Endodermal cell (in vitro differentiated cells): ENCODE results near the gene FBXO17. TPM values are rescaled to one million over a fixed set of nuclear protein-coding genes. Genes with fewer than 3 reads are reported as not detected.

Experiments
- DNase-seq: peaks from one replicate; pipeline ENCODE4 v3.0.0-alpha.2; 2017
- H3K27ac ChIP-seq: 2 replicates; pipeline ENCODE4 v1.5.1; 2013; ENCODE audit warnings: mild to moderate bottlenecking, low read depth, low read length, moderate library complexity
- H3K27me3 ChIP-seq: 2 replicates; pipeline ENCODE4 v1.6.1; 2013; ENCODE audit warnings: mild to moderate bottlenecking, low read length, moderate library complexity; ENCODE audit not compliant: insufficient read depth, control insufficient read depth, poor library complexity, severe bottlenecking
- H3K36me3 ChIP-seq: 2 replicates; pipeline ENCODE4 v1.7.0; 2013; ENCODE audit warnings: mild to moderate bottlenecking, low read length, moderate library complexity; ENCODE audit not compliant: control insufficient read depth, insufficient read depth
- H3K4me1 ChIP-seq: one replicate; pipeline ENCODE4 v1.7.0; 2013; ENCODE audit warnings: low read length; ENCODE audit not compliant: control insufficient read depth, insufficient read depth
- H3K4me3 ChIP-seq: 2 replicates; pipeline ENCODE4 v1.5.1; 2013; ENCODE audit warnings: mild to moderate bottlenecking, low read length, moderate library complexity
- H3K9ac ChIP-seq: 2 replicates; pipeline ENCODE4 v1.6.1; 2013; ENCODE audit warnings: mild to moderate bottlenecking, low read length, moderate library complexity; ENCODE audit not compliant: poor library complexity, severe bottlenecking; ENCODE audit errors: extremely low read depth
- H3K9me3 ChIP-seq: 2 replicates; pipeline ENCODE4 v1.6.1; 2013; ENCODE audit warnings: mild to moderate bottlenecking, low read length, moderate library complexity; ENCODE audit not compliant: control insufficient read depth
- H3K27ac Mint-ChIP-seq: 2 replicates; pipeline ENCODE4 v1.8.0; 2020; ENCODE audit warnings: mixed read lengths
- H3K27me3 Mint-ChIP-seq: 2 replicates; pipeline ENCODE4 v1.8.0; 2021; ENCODE audit warnings: mild to moderate bottlenecking, mixed read lengths; ENCODE audit not compliant: insufficient read depth
- H3K36me3 Mint-ChIP-seq: 2 replicates; pipeline ENCODE4 v1.8.0; 2020; ENCODE audit warnings: low read depth, mixed read lengths
- H3K4me1 Mint-ChIP-seq: 2 replicates; pipeline ENCODE4 v1.8.0; 2020; ENCODE audit warnings: mixed read lengths
- H3K4me3 Mint-ChIP-seq: 2 replicates; pipeline ENCODE4 v1.8.0; 2020; ENCODE audit warnings: mild to moderate bottlenecking, moderate library complexity, mixed read lengths
- H3K9me3 Mint-ChIP-seq: 2 replicates; pipeline ENCODE4 v1.8.0; 2020; ENCODE audit warnings: mild to moderate bottlenecking, mixed read lengths
- WGBS, 2 experiments: methylation state at CpG; one replicate each; pipeline versions ENCODE4 v1.1.5 to v1.1.7; 2013; ENCODE audit warnings: missing lambda C conversion rate in 2 of 2, mixed read lengths in 1 of 2; ENCODE audit not compliant: insufficient coverage in 1 of 2, insufficient read length in 1 of 2; 5-methylcytosine and 5-hydroxymethylcytosine counted together
- total RNA-seq, 2 donors: library from RNA; stranded (reverse); fragmentation: NEBNext Ultra II Directional in 1 of 2; extraction: Animal tissue kit (Norgen Biotek cat#: 25700) in 1 of 2; gene quantifications; 2 replicates in 1 of 2; 3 replicates in 1 of 2; pipeline ENCODE4 v1.2.1, GENCODE V29; 2021
- TF ChIP-seq, protein P1 (sequence below): fragments of 200-600 bp; sonication (generic); conservative IDR thresholded peaks from 2 replicates; pipeline ENCODE4 v1.5.0; 2021; ENCODE audit warnings: antibody characterized with exemption, mild to moderate bottlenecking

FBXO17 gene
- total RNA-seq, 2 donors from 2014 or later, result 21.2 to 40.3 TPM

DNA sequence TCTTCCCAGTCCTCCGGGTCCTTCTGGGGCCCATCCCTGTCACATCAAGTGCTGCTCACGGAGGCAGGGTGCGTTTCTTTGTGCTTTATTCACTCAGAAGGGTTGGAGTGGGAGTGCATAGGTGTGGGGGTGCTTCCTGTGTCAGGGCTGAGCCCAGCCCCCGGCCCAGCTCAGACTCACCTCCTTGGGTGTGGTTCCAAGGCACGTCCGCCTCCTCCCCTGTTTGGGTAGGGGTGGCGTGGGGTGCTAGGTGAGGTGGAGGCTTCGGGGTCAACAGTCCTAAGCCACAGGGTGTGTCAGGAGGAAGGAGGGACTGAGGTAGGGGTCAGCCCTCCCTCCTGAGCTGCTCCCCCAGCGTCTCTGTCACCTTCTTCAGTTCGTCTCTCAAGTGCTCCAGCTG, 66.6 kb downstream of the FBXO17 start:
- Mint-ChIP-seq H3K9me3 (peaks cover 2% of the 10 kb centered on the region), H3K4me3 (no peak overlapping the region), H3K27ac (no peak overlapping the region), H3K36me3 (peaks cover 32% of the 10 kb centered on the region), H3K4me1 (peaks cover 8% of the 10 kb centered on the region), H3K27me3 (peaks cover 12% of the 10 kb centered on the region)
- no peak overlapping the region for H3K27ac ChIP-seq
- H3K4me1 ChIP-seq, result no peaks in the 10 kb centered on the region
- H3K9me3 ChIP-seq, result no peaks in the 10 kb centered on the region
- H3K9ac ChIP-seq, result no peak overlapping the region
- H3K36me3 ChIP-seq, result peaks cover 6% of the 10 kb centered on the region
- no peak for DNase-seq
- no peak overlapping the region for H3K4me3 ChIP-seq
- no peaks in the 10 kb centered on the region for H3K27me3 ChIP-seq
- 93 to 98% methylated on average over 7 to 10 of the region's 10 CpGs for WGBS, 2 experiments
- TF ChIP-seq, protein P1, sequence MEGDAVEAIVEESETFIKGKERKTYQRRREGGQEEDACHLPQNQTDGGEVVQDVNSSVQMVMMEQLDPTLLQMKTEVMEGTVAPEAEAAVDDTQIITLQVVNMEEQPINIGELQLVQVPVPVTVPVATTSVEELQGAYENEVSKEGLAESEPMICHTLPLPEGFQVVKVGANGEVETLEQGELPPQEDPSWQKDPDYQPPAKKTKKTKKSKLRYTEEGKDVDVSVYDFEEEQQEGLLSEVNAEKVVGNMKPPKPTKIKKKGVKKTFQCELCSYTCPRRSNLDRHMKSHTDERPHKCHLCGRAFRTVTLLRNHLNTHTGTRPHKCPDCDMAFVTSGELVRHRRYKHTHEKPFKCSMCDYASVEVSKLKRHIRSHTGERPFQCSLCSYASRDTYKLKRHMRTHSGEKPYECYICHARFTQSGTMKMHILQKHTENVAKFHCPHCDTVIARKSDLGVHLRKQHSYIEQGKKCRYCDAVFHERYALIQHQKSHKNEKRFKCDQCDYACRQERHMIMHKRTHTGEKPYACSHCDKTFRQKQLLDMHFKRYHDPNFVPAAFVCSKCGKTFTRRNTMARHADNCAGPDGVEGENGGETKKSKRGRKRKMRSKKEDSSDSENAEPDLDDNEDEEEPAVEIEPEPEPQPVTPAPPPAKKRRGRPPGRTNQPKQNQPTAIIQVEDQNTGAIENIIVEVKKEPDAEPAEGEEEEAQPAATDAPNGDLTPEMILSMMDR, result no peak

DNA sequence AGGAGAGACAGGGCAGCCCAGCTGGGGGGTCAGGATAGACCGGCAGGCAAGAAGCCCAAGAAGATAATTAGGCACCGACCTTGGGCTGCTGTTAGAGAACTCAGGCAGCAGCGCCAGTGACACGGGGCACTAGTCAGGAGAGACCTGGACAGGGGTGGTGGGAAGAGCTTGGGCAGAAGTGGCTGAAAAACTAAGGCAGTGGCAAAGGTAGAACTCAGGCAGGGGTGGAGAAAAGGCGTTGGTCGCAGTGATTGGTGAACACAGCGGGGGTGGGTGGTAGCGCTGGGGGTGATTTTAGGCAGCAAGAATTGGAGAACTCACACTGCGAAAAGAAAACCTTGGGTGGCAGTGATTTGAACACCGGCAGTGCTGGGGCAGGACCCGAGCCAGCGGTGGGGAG, 67.9 kb downstream of the FBXO17 start:
- H3K27ac ChIP-seq, result no peak overlapping the region
- H3K27ac Mint-ChIP-seq, result no peak overlapping the region
- no peak overlapping the region for H3K4me3 ChIP-seq
- peaks cover 35% of the 10 kb centered on the region for H3K36me3 Mint-ChIP-seq
- peaks cover 2% of the 10 kb centered on the region for H3K9me3 Mint-ChIP-seq
- no peaks in the 10 kb centered on the region for H3K9me3 ChIP-seq
- TF ChIP-seq, protein P1, result no peak
- DNase-seq, result no peak
- no peak overlapping the region for H3K9ac ChIP-seq
- WGBS, 2 experiments, result 93 to 99% methylated on average over 8 to 12 of the region's 12 CpGs
- H3K4me1 ChIP-seq, result no peaks in the 10 kb centered on the region
- peaks cover 7% of the 10 kb centered on the region for H3K27me3 Mint-ChIP-seq
- H3K4me3 Mint-ChIP-seq, result no peak overlapping the region
- peaks cover 8% of the 10 kb centered on the region for H3K4me1 Mint-ChIP-seq
- peaks cover 6% of the 10 kb centered on the region for H3K36me3 ChIP-seq
- H3K27me3 ChIP-seq, result no peaks in the 10 kb centered on the region

DNA sequence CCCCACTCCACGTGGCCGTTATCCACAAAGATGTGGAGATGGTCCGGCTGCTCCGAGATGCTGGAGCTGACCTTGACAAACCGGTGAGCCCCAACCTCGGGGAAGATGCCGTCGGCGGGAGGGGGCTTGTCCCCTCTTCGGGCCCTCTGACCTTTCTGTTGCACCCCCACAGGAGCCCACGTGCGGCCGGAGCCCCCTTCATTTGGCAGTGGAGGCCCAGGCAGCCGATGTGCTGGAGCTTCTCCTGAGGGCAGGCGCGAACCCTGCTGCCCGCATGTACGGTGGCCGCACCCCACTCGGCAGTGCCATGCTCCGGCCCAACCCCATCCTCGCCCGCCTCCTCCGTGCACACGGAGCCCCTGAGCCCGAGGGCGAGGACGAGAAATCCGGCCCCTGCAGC, 68.3 kb downstream of the FBXO17 start:
- peaks cover 6% of the 10 kb centered on the region for H3K36me3 ChIP-seq
- DNase-seq, result no peak
- H3K27me3 ChIP-seq, result no peaks in the 10 kb centered on the region
- TF ChIP-seq, protein P1, result no peak
- H3K27ac Mint-ChIP-seq, result no peak overlapping the region
- H3K4me1 Mint-ChIP-seq, result peaks cover 8% of the 10 kb centered on the region
- no peaks in the 10 kb centered on the region for H3K4me1 ChIP-seq
- 96 to 97% methylated on average over 22 to 29 of the region's 29 CpGs for WGBS, 2 experiments
- H3K36me3 Mint-ChIP-seq, result peaks cover 35% of the 10 kb centered on the region
- H3K4me3 ChIP-seq, result no peak overlapping the region
- no peak overlapping the region for H3K4me3 Mint-ChIP-seq
- H3K27me3 Mint-ChIP-seq, result peaks cover 2% of the 10 kb centered on the region
- no peak overlapping the region for H3K27ac ChIP-seq
- no peaks in the 10 kb centered on the region for H3K9me3 ChIP-seq
- peaks cover 2% of the 10 kb centered on the region for H3K9me3 Mint-ChIP-seq
- no peak overlapping the region for H3K9ac ChIP-seq
